ENCODE measurements around the gene CMBL.
A peak's percentile ranks its signal among the peaks of the same experiment; 100 is the strongest.

Gene CMBL

GRCh38 chr5:10308844-10309243, 1.1 kb upstream of the CMBL start:
- no peak for DNase-seq (ENCODE audit: low read depth, low spot score)
- peaks cover 13% of the 10 kb centered on the region for H3K36me3 ChIP-seq (ENCODE audit: insufficient read depth, low read length)
- peak overlapping the region; percentile 98 for H3K27ac ChIP-seq
- no peak overlapping the region for H3K4me3 ChIP-seq
- H3K9me3 ChIP-seq (ENCODE audit: low read depth, low read length): no peaks in the 10 kb centered on the region
- TF ChIP-seq EZH2 (IDR thresholded peaks at IDR 0.05) (no peak), FOXP2 (optimal IDR thresholded peaks at IDR 0.05; ENCODE audit: control extremely low read depth, extremely low read length, insufficient read depth) (no peak), POLR2AphosphoS5 (IDR thresholded peaks at IDR 0.05; ENCODE audit: borderline replicate concordance, low read depth, low read length) (no peak)
- H3K9ac ChIP-seq (ENCODE audit: insufficient read length): no peak overlapping the region

- Histone ChIP-seq H3K9me3 (ENCODE audit: low read depth, low read length) (no peaks in the 10 kb centered on the region), H3K9ac (ENCODE audit: insufficient read length) (peak overlapping the region; percentile 88), H3K36me3 (ENCODE audit: insufficient read depth, low read length) (peaks cover 32% of the 10 kb centered on the region), H3K27ac (peak overlapping the region; percentile 38; the same call in 1 of the 2 replicates), H3K4me3 (peak overlapping the region; percentile 85)
- no peak for DNase-seq (ENCODE audit: low read depth, low spot score)
- TF ChIP-seq FOXP2 (optimal IDR thresholded peaks at IDR 0.05; ENCODE audit: control extremely low read depth, extremely low read length, insufficient read depth) (no peak), POLR2AphosphoS5 (IDR thresholded peaks at IDR 0.05; ENCODE audit: borderline replicate concordance, low read depth, low read length) (no peak), EZH2 (IDR thresholded peaks at IDR 0.05) (no peak)
Observed at GRCh38 chr5:10306806-10307205, 896 bp downstream of the CMBL start.

- H3K27ac ChIP-seq: peak overlapping the region; percentile 38; the same call in 1 of the 2 replicates
- peak overlapping the region; percentile 85 for H3K4me3 ChIP-seq
Observed at GRCh38 chr5:10306114-10306513, 1.6 kb downstream of the CMBL start.

DNA sequence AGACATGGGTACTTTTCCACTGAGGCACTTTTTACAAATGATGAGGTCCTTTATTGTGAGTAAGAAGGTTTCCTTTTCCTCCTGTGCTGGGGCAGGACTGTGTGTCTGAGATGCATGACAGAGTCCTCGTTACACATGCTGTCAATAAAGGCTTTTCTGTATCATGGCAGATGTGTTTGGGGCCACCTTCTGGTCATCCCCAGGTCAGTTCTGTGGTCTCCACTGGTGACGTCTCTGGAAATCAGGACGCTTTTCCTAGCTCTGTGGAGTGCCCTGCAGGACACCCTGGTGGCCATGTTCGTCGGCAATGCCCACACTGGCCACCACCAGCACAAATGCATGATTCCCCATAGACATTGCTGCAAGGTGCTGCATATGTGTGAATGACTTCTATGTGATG, 2.8 kb downstream of the CMBL start:
- no peaks in the 10 kb centered on the region for H3K9me3 ChIP-seq (ENCODE audit: low read depth, low read length)
- TF ChIP-seq EZH2 (IDR thresholded peaks at IDR 0.05): no peak
- no peak for TF ChIP-seq FOXP2 (optimal IDR thresholded peaks at IDR 0.05; ENCODE audit: control extremely low read depth, extremely low read length, insufficient read depth)
- no peak for TF ChIP-seq POLR2AphosphoS5 (IDR thresholded peaks at IDR 0.05; ENCODE audit: borderline replicate concordance, low read depth, low read length)
- H3K27ac ChIP-seq: no peak overlapping the region
- H3K4me3 ChIP-seq: no peak overlapping the region
- no peak for DNase-seq (ENCODE audit: low read depth, low spot score)
- no peak overlapping the region for H3K9ac ChIP-seq (ENCODE audit: insufficient read length)
- peaks cover 41% of the 10 kb centered on the region for H3K36me3 ChIP-seq (ENCODE audit: insufficient read depth, low read length)

More at GRCh38 chr5:10306114-10306513, 1.6 kb downstream of the CMBL start:
- DNase-seq (ENCODE audit: low read depth, low spot score): no peak
- H3K36me3 ChIP-seq (ENCODE audit: insufficient read depth, low read length): peaks cover 34% of the 10 kb centered on the region
- TF ChIP-seq POLR2AphosphoS5 (IDR thresholded peaks at IDR 0.05; ENCODE audit: borderline replicate concordance, low read depth, low read length) (no peak), EZH2 (IDR thresholded peaks at IDR 0.05) (no peak), FOXP2 (optimal IDR thresholded peaks at IDR 0.05; ENCODE audit: control extremely low read depth, extremely low read length, insufficient read depth) (no peak)
- H3K9ac ChIP-seq (ENCODE audit: insufficient read length): peak overlapping the region; percentile 88
- no peaks in the 10 kb centered on the region for H3K9me3 ChIP-seq (ENCODE audit: low read depth, low read length)

DNA sequence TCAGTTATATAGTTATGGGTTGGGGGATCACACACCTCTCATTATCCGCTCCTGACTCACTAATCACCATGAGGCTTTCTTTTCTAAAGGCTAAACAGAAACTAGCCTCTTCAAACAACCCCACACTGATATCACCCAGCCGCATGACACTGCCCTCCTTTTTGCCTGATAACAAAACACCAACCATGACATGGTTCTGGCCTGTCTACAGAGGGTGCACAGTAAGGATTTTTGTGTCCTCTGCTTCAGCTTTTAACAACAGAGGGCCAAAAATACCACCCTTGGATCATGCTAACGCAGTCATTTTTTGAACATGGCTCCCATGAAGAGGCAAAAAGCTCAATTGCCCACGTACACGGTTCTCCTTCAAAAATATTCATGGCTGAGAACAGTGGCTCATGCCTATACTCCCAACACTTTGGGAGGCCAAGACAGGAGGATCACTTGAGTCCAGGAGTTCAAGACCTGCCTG, 4.0 kb downstream of the CMBL start:
- Histone ChIP-seq H3K9ac (ENCODE audit: insufficient read length) (no peak overlapping the region), H3K4me3 (no peak overlapping the region), H3K9me3 (ENCODE audit: low read depth, low read length) (no peaks in the 10 kb centered on the region), H3K36me3 (ENCODE audit: insufficient read depth, low read length) (peaks cover 49% of the 10 kb centered on the region), H3K27ac (no peak overlapping the region)
- no peak for DNase-seq (ENCODE audit: low read depth, low spot score)
- no peak for TF ChIP-seq FOXP2 (optimal IDR thresholded peaks at IDR 0.05; ENCODE audit: control extremely low read depth, extremely low read length, insufficient read depth)
- no peak for TF ChIP-seq POLR2AphosphoS5 (IDR thresholded peaks at IDR 0.05; ENCODE audit: borderline replicate concordance, low read depth, low read length)
- no peak for TF ChIP-seq EZH2 (IDR thresholded peaks at IDR 0.05)

DNA sequence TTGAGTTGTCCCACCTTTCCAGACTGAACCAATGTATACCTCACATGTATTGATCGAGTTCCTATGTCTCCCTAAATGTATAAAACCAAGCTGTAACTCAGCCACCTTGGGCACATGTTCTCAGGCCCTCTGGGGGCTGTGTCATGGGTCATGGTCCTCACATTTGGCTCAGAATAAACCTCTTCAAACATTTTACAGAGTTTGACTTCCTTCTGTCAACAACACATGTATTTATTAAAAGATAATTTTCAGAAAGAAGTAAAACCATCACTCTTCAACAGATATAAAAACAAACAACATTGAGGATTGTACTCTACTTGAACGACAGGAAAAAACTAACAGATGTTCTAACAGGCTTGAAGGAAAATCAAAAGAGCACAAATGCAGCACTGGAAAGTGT, 4.5 kb downstream of the CMBL start:
- Histone ChIP-seq H3K36me3 (ENCODE audit: insufficient read depth, low read length) (peaks cover 52% of the 10 kb centered on the region), H3K9ac (ENCODE audit: insufficient read length) (no peak overlapping the region), H3K4me3 (no peak overlapping the region), H3K27ac (no peak overlapping the region), H3K9me3 (ENCODE audit: low read depth, low read length) (no peaks in the 10 kb centered on the region)
- TF ChIP-seq FOXP2 (optimal IDR thresholded peaks at IDR 0.05; ENCODE audit: control extremely low read depth, extremely low read length, insufficient read depth): no peak
- TF ChIP-seq EZH2 (IDR thresholded peaks at IDR 0.05): no peak
- TF ChIP-seq POLR2AphosphoS5 (IDR thresholded peaks at IDR 0.05; ENCODE audit: borderline replicate concordance, low read depth, low read length): no peak
- no peak for DNase-seq (ENCODE audit: low read depth, low spot score)

DNA sequence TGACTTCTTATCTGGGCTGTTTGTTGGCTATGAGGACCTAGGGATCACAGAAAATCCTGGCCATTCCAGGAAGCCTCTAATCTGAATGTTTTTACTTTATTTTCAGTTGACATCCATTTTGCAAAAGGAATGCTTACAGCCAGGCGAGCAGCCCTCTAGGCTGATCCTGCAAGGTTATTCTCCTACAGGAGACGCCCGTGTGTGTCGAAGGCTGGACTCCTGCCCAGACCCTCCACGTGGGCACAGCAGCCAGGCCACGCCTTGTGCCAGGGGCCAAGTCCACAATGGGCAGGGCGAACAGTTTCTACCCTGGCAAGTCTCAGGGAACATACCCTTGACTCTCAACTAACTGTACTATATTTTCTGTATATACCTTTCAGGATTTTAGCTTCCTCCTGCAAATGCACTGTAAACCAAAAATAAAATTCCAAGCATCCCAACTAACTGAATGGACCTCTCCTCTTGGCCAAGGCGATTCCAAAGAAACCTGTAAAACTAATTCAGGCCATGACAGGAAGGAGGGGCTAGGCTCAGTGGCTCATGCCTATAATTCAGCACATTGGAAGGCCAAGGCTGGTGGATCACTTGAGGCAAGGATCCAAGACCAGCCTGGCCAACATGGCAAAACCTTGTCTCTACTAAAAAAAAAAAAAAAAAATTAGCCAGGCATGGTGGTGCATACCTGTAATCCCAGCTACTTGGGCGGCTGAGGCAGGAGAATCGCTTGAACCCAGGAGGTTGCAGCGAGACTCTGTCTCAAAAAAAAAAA, 5.7 kb downstream of the CMBL start:
- DNase-seq (ENCODE audit: low read depth, low spot score): no peak
- Histone ChIP-seq H3K9me3 (ENCODE audit: low read depth, low read length) (no peaks in the 10 kb centered on the region), H3K36me3 (ENCODE audit: insufficient read depth, low read length) (peaks cover 55% of the 10 kb centered on the region), H3K27ac (no peak overlapping the region), H3K4me3 (no peak overlapping the region), H3K9ac (ENCODE audit: insufficient read length) (no peak overlapping the region)
- no peak for TF ChIP-seq FOXP2 (optimal IDR thresholded peaks at IDR 0.05; ENCODE audit: control extremely low read depth, extremely low read length, insufficient read depth)

DNA sequence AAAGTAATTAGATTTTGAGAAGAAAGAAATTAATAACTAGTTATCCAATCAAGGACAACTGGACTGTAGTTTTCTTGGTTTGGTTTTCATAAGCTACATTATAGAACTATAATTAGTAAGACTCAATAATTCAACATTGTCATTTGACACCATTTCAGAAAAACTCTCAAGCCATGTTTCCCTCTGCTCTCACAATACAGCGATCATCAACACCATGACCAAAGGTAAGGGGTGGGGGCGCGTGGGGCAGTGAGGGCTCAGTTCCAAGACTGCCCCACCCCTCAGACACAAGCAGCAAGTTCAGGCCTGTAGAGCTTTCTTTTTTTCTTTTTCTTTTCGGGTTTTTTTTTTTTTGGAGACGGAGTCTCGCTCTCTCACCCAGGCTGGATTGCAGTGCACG, 6.4 kb downstream of the CMBL start:
- no peak for DNase-seq (ENCODE audit: low read depth, low spot score)
- TF ChIP-seq POLR2AphosphoS5 (IDR thresholded peaks at IDR 0.05; ENCODE audit: borderline replicate concordance, low read depth, low read length) (no peak), FOXP2 (optimal IDR thresholded peaks at IDR 0.05; ENCODE audit: control extremely low read depth, extremely low read length, insufficient read depth) (no peak), EZH2 (IDR thresholded peaks at IDR 0.05) (no peak)

More for the DNA sequence above, 6.4 kb downstream of the CMBL start:
- peaks cover 60% of the 10 kb centered on the region for H3K36me3 ChIP-seq (ENCODE audit: insufficient read depth, low read length)
- no peak overlapping the region for H3K9ac ChIP-seq (ENCODE audit: insufficient read length)
- H3K4me3 ChIP-seq: no peak overlapping the region
- no peaks in the 10 kb centered on the region for H3K9me3 ChIP-seq (ENCODE audit: low read depth, low read length)
- no peak overlapping the region for H3K27ac ChIP-seq
